Endothelial cell of umbilical vein (primary cell): ENCODE results near the gene TUBA1C. TPM values are rescaled to one million over a fixed set of nuclear protein-coding genes. Genes with fewer than 3 reads are reported as not detected.

Experiments used
- BruUV-seq: library from RNA; stranded (reverse); fragments of 400-500 nt; replicated peaks from 2 replicates; lab custom pipeline; 2021; lab: Mats Ljungman, UMichigan
- CTCF ChIA-PET: fragments of 300-600, 350-600 bp; sonication (Branson Sonifier 250); formaldehyde crosslinking; loops from one replicate; lab custom pipeline; 2021; ENCODE audit warnings: antibody characterized with exemption, inconsistent platforms; lab: Charles Lee
- POLR2A ChIA-PET: fragments of 300-600, 350-600 bp; sonication (Branson Sonifier 250); formaldehyde crosslinking; loops from one replicate; lab custom pipeline; 2021; ENCODE audit warnings: antibody characterized with exemption, inconsistent platforms; lab: Charles Lee
- DNase-seq: peaks from one replicate; pipeline ENCODE4 v3.0.0-alpha.2; 2011; ENCODE audit warnings: low read depth, low spot score
- FAIRE-seq: peaks from 2 replicates; lab custom pipeline; 2011; peaks lifted over from hg19 to GRCh38; lab: Jason Lieb, UNC
- H2AFZ ChIP-seq: 2 replicates; pipeline ENCODE4 v1.6.0; 2012; ENCODE audit warnings: low read depth, low read length, control low read depth, inconsistent platforms
- H3K27ac ChIP-seq: 2 replicates; pipeline ENCODE4 v1.5.1; 2011; ENCODE audit warnings: low read depth, mild to moderate bottlenecking, control low read depth, low read length, moderate library complexity; ENCODE audit not compliant: insufficient read depth
- H3K27me3 ChIP-seq, 2 experiments: 2 replicates each; pipeline versions ENCODE4 v1.6.0 to v1.6.1; 2011; ENCODE audit warnings: low read length in 2 of 2, mixed read lengths in 1 of 2; ENCODE audit not compliant: control insufficient read depth in 2 of 2, insufficient read depth in 2 of 2
- H3K36me3 ChIP-seq, 2 experiments: 2 replicates in 1 of 2; 3 replicates in 1 of 2; pipeline ENCODE4 v1.5.1; 2011; ENCODE audit warnings: low read length in 2 of 2, mild to moderate bottlenecking in 1 of 2, moderate library complexity in 1 of 2; ENCODE audit not compliant: control insufficient read depth in 2 of 2, insufficient read depth in 2 of 2; ENCODE audit errors: extremely low read depth in 1 of 2
- H3K4me1 ChIP-seq: 3 replicates; pipeline ENCODE4 v1.5.1; 2011; ENCODE audit warnings: mild to moderate bottlenecking, low read length; ENCODE audit not compliant: control insufficient read depth, insufficient read depth; ENCODE audit errors: extremely low read depth
- H3K4me2 ChIP-seq: 2 replicates; pipeline ENCODE4 v1.6.1; 2011; ENCODE audit warnings: low read length, control low read depth, mixed read lengths; ENCODE audit not compliant: insufficient read depth
- H3K4me3 ChIP-seq, 3 experiments: fragments of 200-600 bp in 1 of 3; sonication (generic), shearing (Covaris generic) in 1 of 3; replicated peaks in 1 of 3; 2 replicates each; pipeline ENCODE4 v1.5.1; 2011 to 2016; ENCODE audit warnings: control low read depth in 3 of 3, low read length in 3 of 3, mild to moderate bottlenecking in 2 of 3, inconsistent platforms in 1 of 3, low read depth in 1 of 3, moderate library complexity in 1 of 3; ENCODE audit not compliant: insufficient read depth in 1 of 3
- H3K79me2 ChIP-seq: 2 replicates; pipeline ENCODE4 v1.6.0; 2012; ENCODE audit warnings: low read length, inconsistent platforms; ENCODE audit not compliant: control insufficient read depth, insufficient read depth
- H3K9ac ChIP-seq: replicated peaks from 2 replicates; pipeline ENCODE3; 2011; ENCODE audit warnings: low read length, control low read depth; ENCODE audit not compliant: insufficient read depth; ENCODE audit errors: extremely low read depth
- H3K9me1 ChIP-seq: replicated peaks from 3 replicates; pipeline ENCODE4 v1.6.0; 2011; ENCODE audit warnings: mild to moderate bottlenecking, low read length; ENCODE audit not compliant: control insufficient read depth, insufficient read depth; ENCODE audit errors: extremely low read depth
- H3K9me3 ChIP-seq: replicated peaks from 2 replicates; pipeline ENCODE4 v1.5.1; 2012; ENCODE audit warnings: low read length, inconsistent platforms; ENCODE audit not compliant: control insufficient read depth, insufficient read depth
- H4K20me1 ChIP-seq: replicated peaks from 2 replicates; pipeline ENCODE3; 2011; ENCODE audit warnings: mild to moderate bottlenecking, low read length; ENCODE audit not compliant: control insufficient read depth, insufficient read depth; ENCODE audit errors: extremely low read depth
- CTCF ChIP-seq, 2 donors: IDR thresholded peaks; 1 replicate in 1 of 2; 2 replicates in 1 of 2; pipeline ENCODE4 v1.5.1; 2011; ENCODE audit warnings: low read length in 2 of 2, mild to moderate bottlenecking in 2 of 2, moderate library complexity in 2 of 2, control low read depth in 1 of 2, inconsistent platforms in 1 of 2, low read depth in 1 of 2; ENCODE audit not compliant: insufficient read depth in 1 of 2; ENCODE audit errors: extremely low read depth in 1 of 2
- EZH2 ChIP-seq: IDR thresholded peaks from 2 replicates; pipeline ENCODE4 v1.6.1; 2012; ENCODE audit warnings: borderline replicate concordance, low read depth, mild to moderate bottlenecking, moderate library complexity, low read length, inconsistent platforms; ENCODE audit not compliant: severe bottlenecking
- dilution Hi-C: fragments of 300-500 bp; cut with MboI; formaldehyde crosslinking; loops from one replicate; pipeline ENCODE4 v1.15.0; 2019; ENCODE audit warnings: low sequenced_read_pairs; ENCODE audit not compliant: extremely low pct_ligation_motif_present
- intact Hi-C: fragments of 100-400 bp; cut with micrococcal nuclease; formaldehyde crosslinking; loops from one replicate; pipeline ENCODE4 v1.10.0; 2022
- polyA plus RNA-seq, 4 experiments: library from polyadenylated mRNA; depleted of rRNA in 3 of 4; stranded (reverse) in 3 of 4; unstranded in 1 of 4; fragments of >200 nt; gene quantifications; 2 replicates each; pipeline versions ENCODE4 v1.2.1 to v1.2.3, GENCODE V29; 2011 to 2012; ENCODE audit warnings: missing spikeins in 1 of 4
- total RNA-seq: library from RNA; stranded (reverse); gene quantifications from 2 replicates; pipeline ENCODE4 v1.2.3, GENCODE V29; 2021

The TUBA1C gene
- total and polyA plus RNA-seq, 2 donors (not counting 3 experiments of a cell fraction or from before 2014, with no cell fraction given), result 515 to 2,063 TPM

- Histone ChIP-seq H3K4me1 (peaks cover 12% of the 10 kb centered on the region), H3K9ac (peak overlapping the region; percentile 49), H3K36me3 (no peaks in the 10 kb centered on the region), H2AFZ (peak overlapping the region; percentile 32), H4K20me1 (no peaks in the 10 kb centered on the region), H3K9me3 (no peaks in the 10 kb centered on the region), H3K4me3 (peak overlapping the region in 1 of 3 experiments; percentile 5), H3K9me1 (no peaks in the 10 kb centered on the region), H3K27me3 (no peaks in the 10 kb centered on the region), H3K27ac (no peak overlapping the region), H3K4me2 (peak overlapping the region; percentile 15), H3K79me2 (no peaks in the 10 kb centered on the region)
- no TSS peak for BruUV-seq
- DNase-seq (peak; percentile 71), FAIRE-seq (peak; percentile 66)
- intact Hi-C loops (no loop called here), dilution Hi-C loops (no loop called here)
- TF ChIP-seq CTCF (IDR thresholded peaks at IDR 0.05; ENCODE audit: extremely low read depth in 1 of 2, insufficient read depth in 1 of 2, low read depth in 1 of 2, low read length in 2 of 2) (peak in 1 of 2 donors; percentile 34), EZH2 (no peak)
- ChIA-PET CTCF (interaction anchor here (0.8 to 2.8 kb wide), 9 partner anchors 10 to 169 kb away, joined by 3 to 18 read pairs (median 7); partner anchors contain the start of genes TUBA1A and TUBA1B), POLR2A (interaction anchor here (0.7 to 3.3 kb wide), 4 partner anchors 10 to 103 kb away, joined by 4 to 10 read pairs (median 7); partner anchors contain the start of genes TUBA1A and TUBA1B)
These were observed 31.7 kb upstream of the TUBA1C start for GRCh38 chr12:49232940-49233841.
